Trophoblast cell (in vitro differentiated cells and primary cell): ENCODE results near the gene COTL1.
"Not testable (repeated sequence)": the region's sequence is repeated elsewhere in the genome, so short reads cannot be mapped to it uniquely, and the experiment has no call there.

Experiments
- DNase-seq, 2 donors: peaks; one replicate each; pipeline ENCODE4 v3.0.0-alpha.2; 2016
- H2AFZ ChIP-seq: 2 replicates; pipeline ENCODE4 v1.6.1; 2013; ENCODE audit warnings: low read length, moderate library complexity, mild to moderate bottlenecking; ENCODE audit not compliant: insufficient read depth, poor library complexity
- H2AK5ac ChIP-seq: 2 replicates; pipeline ENCODE4 v1.6.1; 2013; ENCODE audit warnings: mild to moderate bottlenecking, low read length
- H2BK120ac ChIP-seq: 2 replicates; pipeline ENCODE4 v1.6.1; 2013; ENCODE audit warnings: low read length, mild to moderate bottlenecking, moderate library complexity; ENCODE audit not compliant: insufficient read depth, poor library complexity
- H2BK12ac ChIP-seq: 2 replicates; pipeline ENCODE4 v1.6.1; 2013; ENCODE audit warnings: mild to moderate bottlenecking, low read length, moderate library complexity
- H2BK5ac ChIP-seq: 2 replicates; pipeline ENCODE4 v1.6.1; 2013; ENCODE audit warnings: low read length, low read depth, moderate library complexity, mild to moderate bottlenecking; ENCODE audit not compliant: poor library complexity
- H3K14ac ChIP-seq: 2 replicates; pipeline ENCODE4 v1.6.1; 2013; ENCODE audit warnings: mild to moderate bottlenecking, low read length
- H3K18ac ChIP-seq: 2 replicates; pipeline ENCODE4 v1.6.1; 2013; ENCODE audit warnings: mild to moderate bottlenecking, low read length
- H3K23ac ChIP-seq: 2 replicates; pipeline ENCODE4 v1.6.1; 2013; ENCODE audit warnings: low read length
- H3K27ac ChIP-seq: 2 replicates; pipeline ENCODE4 v1.5.1; 2013; ENCODE audit warnings: low read depth, mild to moderate bottlenecking, inconsistent platforms, low read length, moderate library complexity
- H3K27me3 ChIP-seq: 2 replicates; pipeline ENCODE4 v1.6.1; 2013; ENCODE audit warnings: inconsistent platforms, mild to moderate bottlenecking, low read length, moderate library complexity; ENCODE audit not compliant: insufficient read depth
- H3K36me3 ChIP-seq, 2 experiments: 1 replicate in 1 of 2; 2 replicates in 1 of 2; pipeline ENCODE4 v1.6.1; 2013; ENCODE audit warnings: low read length in 2 of 2, mild to moderate bottlenecking in 2 of 2, moderate library complexity in 1 of 2; ENCODE audit not compliant: insufficient read depth in 2 of 2, control insufficient read depth in 1 of 2
- H3K4ac ChIP-seq: 2 replicates; pipeline ENCODE4 v1.6.1; 2013; ENCODE audit warnings: low read depth, mild to moderate bottlenecking, low read length, moderate library complexity
- H3K4me1 ChIP-seq, 2 experiments: 1 replicate in 1 of 2; 2 replicates in 1 of 2; pipeline ENCODE4 v1.6.1; 2013; ENCODE audit warnings: low read length in 2 of 2, mild to moderate bottlenecking in 2 of 2, moderate library complexity in 1 of 2; ENCODE audit not compliant: insufficient read depth in 2 of 2, control insufficient read depth in 1 of 2
- H3K4me2 ChIP-seq: 2 replicates; pipeline ENCODE4 v1.6.1; 2013; ENCODE audit warnings: inconsistent platforms, mild to moderate bottlenecking, low read length, moderate library complexity
- H3K4me3 ChIP-seq: 2 replicates; pipeline ENCODE4 v1.5.1; 2013; ENCODE audit warnings: mild to moderate bottlenecking, low read depth, low read length, inconsistent platforms
- H3K79me1 ChIP-seq: one replicate; pipeline ENCODE4 v1.6.1; 2013; ENCODE audit warnings: low read length
- H3K79me2 ChIP-seq: 2 replicates; pipeline ENCODE4 v1.6.1; 2013; ENCODE audit warnings: low read length, mild to moderate bottlenecking; ENCODE audit not compliant: control insufficient read depth, insufficient read depth, poor library complexity
- H3K9ac ChIP-seq: 2 replicates; pipeline ENCODE4 v1.6.1; 2013; ENCODE audit warnings: mild to moderate bottlenecking, low read length
- H3K9me3 ChIP-seq: 2 replicates; pipeline ENCODE4 v1.6.1; 2013; ENCODE audit warnings: low read depth, mild to moderate bottlenecking, control low read depth, inconsistent platforms, low read length; ENCODE audit not compliant: insufficient read depth
- H4K12ac ChIP-seq: 2 replicates; pipeline ENCODE4 v1.6.1; 2013; ENCODE audit warnings: low read depth, mild to moderate bottlenecking, low read length, moderate library complexity
- H4K8ac ChIP-seq: 2 replicates; pipeline ENCODE4 v1.6.1; 2013; ENCODE audit warnings: low read depth, mild to moderate bottlenecking, low read length, moderate library complexity
- H4K91ac ChIP-seq: one replicate; pipeline ENCODE4 v1.6.1; 2013; ENCODE audit warnings: low read depth, mild to moderate bottlenecking, low read length, moderate library complexity
- WGBS: extraction: QIAGEN DNeasy Blood & Tissue Kit; methylation state at CpG from one replicate; pipeline ENCODE4 v1.1.7; 2013; ENCODE audit warnings: missing lambda C conversion rate; ENCODE audit not compliant: insufficient read length, insufficient coverage; ENCODE audit errors: extremely low coverage; 5-methylcytosine and 5-hydroxymethylcytosine counted together

Gene COTL1

GRCh38 chr16:84635702-84636101, 17.8 kb upstream of the COTL1 start:
- Histone ChIP-seq H3K36me3 (no peaks in the 10 kb centered on the region), H3K4me1 (peaks cover 0 to 2% of the 10 kb centered on the region in 2 experiments), H3K27ac (no peak overlapping the region), H2AK5ac (no peak overlapping the region), H3K4me2 (no peak overlapping the region), H4K8ac (no peak overlapping the region), H2BK120ac (no peak overlapping the region), H4K91ac (no peak overlapping the region), H2BK5ac (no peak overlapping the region), H3K27me3 (no peaks in the 10 kb centered on the region), H3K79me2 (no peaks in the 10 kb centered on the region), H3K4ac (no peak overlapping the region), H4K12ac (no peak overlapping the region), H3K79me1 (no peaks in the 10 kb centered on the region), H3K18ac (no peak overlapping the region), H3K9me3 (no peaks in the 10 kb centered on the region), H2AFZ (no peak overlapping the region), H3K9ac (no peak overlapping the region), H3K4me3 (no peak overlapping the region), H3K14ac (no peak overlapping the region), H2BK12ac (no peak overlapping the region), H3K23ac (no peak overlapping the region)
- no CpG with 5 or more reads among the region's 8 CpGs for WGBS
- DNase-seq: peak in 1 of 2 donors; percentile 35

GRCh38 chr16:84633622-84634021, 15.7 kb upstream of the COTL1 start:
- H4K91ac ChIP-seq: no peak overlapping the region

GRCh38 chr16:84632862-84633261, 15.0 kb upstream of the COTL1 start:
- not testable (repeated sequence) for H2AK5ac ChIP-seq, H3K4me1 ChIP-seq, H3K9me3 ChIP-seq, H3K36me3 ChIP-seq, H2BK120ac ChIP-seq, H3K27ac ChIP-seq, H3K79me1 ChIP-seq, H3K14ac ChIP-seq, DNase-seq, H2AFZ ChIP-seq, H3K4ac ChIP-seq, H3K79me2 ChIP-seq, H3K27me3 ChIP-seq, H3K23ac ChIP-seq, H3K4me2 ChIP-seq, H2BK5ac ChIP-seq, H3K4me3 ChIP-seq, H4K8ac ChIP-seq, H4K91ac ChIP-seq, H3K9ac ChIP-seq, H2BK12ac ChIP-seq, H4K12ac ChIP-seq, H3K18ac ChIP-seq
- no CpG with 5 or more reads among the region's 7 CpGs for WGBS

More at GRCh38 chr16:84633622-84634021, 15.7 kb upstream of the COTL1 start:
- Histone ChIP-seq H3K14ac (no peak overlapping the region), H2AFZ (no peak overlapping the region), H3K4me1 (peaks cover 0 to 2% of the 10 kb centered on the region in 2 experiments), H2BK120ac (no peak overlapping the region), H2AK5ac (no peak overlapping the region), H3K4me2 (no peak overlapping the region), H3K79me1 (no peaks in the 10 kb centered on the region), H3K4ac (no peak overlapping the region), H4K12ac (no peak overlapping the region), H3K18ac (no peak overlapping the region), H3K79me2 (no peaks in the 10 kb centered on the region), H3K27me3 (no peaks in the 10 kb centered on the region), H2BK5ac (no peak overlapping the region), H4K8ac (no peak overlapping the region), H2BK12ac (no peak overlapping the region), H3K27ac (no peak overlapping the region), H3K36me3 (no peaks in the 10 kb centered on the region), H3K23ac (no peak overlapping the region), H3K4me3 (no peak overlapping the region), H3K9me3 (peaks cover 2% of the 10 kb centered on the region), H3K9ac (no peak overlapping the region)
- DNase-seq: no peak
- no CpG with 5 or more reads among the region's 9 CpGs for WGBS

GRCh38 chr16:84631886-84632285, 14.0 kb upstream of the COTL1 start:
- no peak overlapping the region for H2AFZ ChIP-seq
- H3K9ac ChIP-seq: no peak overlapping the region
- H3K79me1 ChIP-seq: no peaks in the 10 kb centered on the region
- no peak overlapping the region for H3K4ac ChIP-seq
- no CpG with 5 or more reads among the region's 6 CpGs for WGBS
- no peak overlapping the region for H4K91ac ChIP-seq
- no peak overlapping the region for H3K18ac ChIP-seq
- H3K27ac ChIP-seq: no peak overlapping the region
- H4K12ac ChIP-seq: no peak overlapping the region
- H3K9me3 ChIP-seq: peaks cover 2% of the 10 kb centered on the region
- no peak overlapping the region for H2BK12ac ChIP-seq
- H2BK5ac ChIP-seq: no peak overlapping the region
- no peaks in the 10 kb centered on the region for H3K27me3 ChIP-seq
- no peak overlapping the region for H3K23ac ChIP-seq
- no peak overlapping the region for H3K4me3 ChIP-seq
- no peaks in the 10 kb centered on the region for H3K36me3 ChIP-seq
- no peak overlapping the region for H2BK120ac ChIP-seq
- H3K14ac ChIP-seq: no peak overlapping the region
- H3K79me2 ChIP-seq: no peaks in the 10 kb centered on the region
- H2AK5ac ChIP-seq: no peak overlapping the region
- H4K8ac ChIP-seq: no peak overlapping the region
- no peak overlapping the region for H3K4me2 ChIP-seq
- H3K4me1 ChIP-seq: no peaks in the 10 kb centered on the region
- DNase-seq: no peak
